Stimulated activated naive CD4-positive, alpha-beta T cell treated with Interleukin-2 at 50 U/mL for 16 hours (primary cell): Measurements from ENCODE around the gene TLCD2.
"Not testable (repeated sequence)": the region's sequence is repeated elsewhere in the genome, so short reads cannot be mapped to it uniquely, and the experiment has no call there.

Experiments
- DNase-seq: peaks from one replicate; lab custom pipeline; 2025; lab: John Stamatoyannopoulos, UW

The TLCD2 gene

GRCh38 chr17:1709971-1710806 lies at the start of gene TLCD2:
TLCD2 (minus strand) TSS chr17:1710377; CDS start chr17:1710242, 135 bp downstream.
- no peak for DNase-seq

- DNase-seq: no peak
Measured at GRCh38 chr17:1759529-1759928, 49.4 kb upstream of the TLCD2 start.

DNA sequence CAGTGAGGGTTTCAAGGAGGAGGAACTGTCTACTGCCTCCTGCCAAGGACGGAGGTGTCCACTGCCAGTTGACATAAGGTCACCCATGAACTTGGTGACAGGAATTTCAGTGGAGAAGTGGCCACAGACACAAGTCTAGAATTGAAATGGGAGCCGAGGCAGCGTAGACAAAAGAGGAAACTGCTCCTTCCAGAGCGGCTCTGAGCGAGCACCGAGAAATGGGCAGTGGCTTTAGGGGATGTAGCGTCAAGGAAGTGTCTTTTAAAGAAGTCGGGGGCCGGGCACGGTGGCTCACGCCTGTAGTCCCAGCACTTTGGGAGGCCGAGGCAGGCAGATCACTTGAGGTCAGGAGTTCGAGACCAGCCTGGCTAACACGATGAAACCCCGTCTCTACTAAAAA lies 48.6 kb upstream of the TLCD2 start:
- DNase-seq: no peak

- no peak for DNase-seq
Measured at GRCh38 chr17:1755827-1756262, 45.7 kb upstream of the TLCD2 start.

DNA sequence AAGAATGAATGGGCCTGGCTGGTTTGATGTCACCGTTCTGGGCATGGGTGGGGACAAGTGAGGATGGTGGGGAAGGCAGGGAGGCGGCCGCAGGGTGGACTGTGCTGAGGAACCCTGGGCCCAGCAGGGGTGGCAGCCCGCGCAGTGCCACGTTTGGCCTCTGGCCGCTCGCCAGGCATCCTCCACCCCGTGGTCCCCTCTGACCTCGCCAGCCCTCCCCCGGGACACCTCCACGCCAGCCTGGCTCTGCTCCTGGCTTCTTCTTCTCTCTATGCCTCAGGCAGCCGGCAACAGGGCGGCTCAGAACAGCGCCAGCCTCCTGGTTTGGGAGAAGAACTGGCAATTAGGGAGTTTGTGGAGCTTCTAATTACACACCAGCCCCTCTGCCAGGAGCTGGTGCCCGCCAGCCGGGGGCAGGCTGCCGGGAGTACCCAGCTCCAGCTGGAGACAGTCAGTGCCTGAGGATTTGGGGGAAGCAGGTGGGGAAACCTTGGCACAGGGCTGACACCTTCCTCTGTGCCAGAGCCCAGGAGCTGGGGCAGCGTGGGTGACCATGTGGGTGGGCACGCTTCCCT lies 45.2 kb upstream of the TLCD2 start:
- DNase-seq: no peak

GRCh38 chr17:1754430-1755112 lies 44.4 kb upstream of the TLCD2 start:
- no peak for DNase-seq

DNA sequence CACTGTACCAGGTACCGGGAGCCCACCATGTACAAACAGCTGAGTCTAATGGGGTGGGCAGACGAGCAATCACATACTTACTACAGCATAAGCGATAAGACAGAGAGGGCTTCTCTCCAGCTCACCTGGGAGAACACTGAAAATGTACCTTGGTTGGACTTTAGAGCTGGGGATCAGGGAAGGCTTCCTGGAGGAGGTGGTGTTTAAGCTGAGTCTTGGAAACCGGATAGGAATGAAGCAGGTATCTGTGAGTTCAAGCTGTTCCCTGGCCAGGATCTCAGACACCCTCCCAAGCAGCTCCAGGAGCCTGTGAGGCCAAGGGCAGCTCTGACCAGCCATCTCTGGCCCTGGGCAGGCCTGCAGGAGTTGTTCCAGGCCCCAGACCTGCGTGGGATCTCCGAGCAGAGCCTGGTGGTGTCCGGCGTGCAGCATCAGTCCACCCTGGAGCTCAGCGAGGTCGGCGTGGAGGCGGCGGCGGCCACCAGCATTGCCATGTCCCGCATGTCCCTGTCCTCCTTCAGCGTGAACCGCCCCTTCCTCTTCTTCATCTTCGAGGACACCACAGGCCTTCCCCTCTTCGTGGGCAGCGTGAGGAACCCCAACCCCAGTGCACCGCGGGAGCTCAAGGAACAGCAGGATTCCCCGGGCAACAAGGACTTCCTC lies 43.7 kb upstream of the TLCD2 start:
- no peak for DNase-seq

GRCh38 chr17:1752425-1753262 lies 42.5 kb upstream of the TLCD2 start:
- DNase-seq: no peak

DNA sequence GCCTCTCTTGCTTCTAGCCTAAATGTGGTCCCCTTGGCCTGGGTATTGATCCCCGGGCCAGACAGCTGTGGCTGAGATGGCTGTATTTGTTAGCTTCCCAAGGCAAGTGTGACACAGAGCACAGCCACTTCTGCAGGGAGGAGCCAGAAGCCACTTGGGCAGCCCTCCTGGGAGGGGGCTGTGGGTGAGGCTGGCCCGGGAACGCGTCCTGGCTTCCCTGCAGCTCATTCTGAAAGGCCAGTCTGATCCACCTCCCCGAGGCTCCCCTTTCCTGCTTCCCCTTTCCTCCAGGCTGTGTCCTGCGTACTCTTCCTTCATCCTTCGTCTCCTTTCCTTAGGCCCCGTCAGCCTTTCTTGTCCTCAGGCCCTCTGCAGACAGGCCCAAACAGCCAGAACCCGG lies 40.5 kb upstream of the TLCD2 start:
- DNase-seq: no peak

DNA sequence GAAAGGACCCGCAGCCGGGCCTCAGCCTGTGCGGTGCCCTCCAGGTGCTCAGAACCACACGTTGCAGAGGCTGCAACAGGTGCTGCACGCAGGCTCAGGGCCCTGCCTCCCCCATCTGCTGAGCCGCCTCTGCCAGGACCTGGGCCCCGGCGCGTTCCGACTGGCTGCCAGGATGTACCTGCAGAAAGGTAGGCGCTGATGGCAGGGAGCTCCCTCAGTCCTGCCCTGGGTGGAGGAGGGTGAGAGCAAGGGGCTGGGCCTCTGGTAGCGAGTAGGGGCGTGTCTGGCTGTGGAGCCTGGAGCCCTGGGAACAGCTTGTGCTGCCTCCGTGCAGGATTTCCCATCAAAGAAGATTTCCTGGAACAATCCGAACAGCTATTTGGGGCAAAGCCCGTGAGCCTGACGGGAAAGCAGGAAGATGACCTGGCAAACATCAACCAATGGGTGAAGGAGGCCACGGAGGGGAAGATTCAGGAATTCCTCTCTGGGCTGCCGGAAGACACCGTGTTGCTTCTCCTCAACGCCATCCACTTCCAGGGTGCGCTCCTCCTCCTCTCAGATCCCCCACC lies 36.9 kb upstream of the TLCD2 start:
- DNase-seq: no peak

DNA sequence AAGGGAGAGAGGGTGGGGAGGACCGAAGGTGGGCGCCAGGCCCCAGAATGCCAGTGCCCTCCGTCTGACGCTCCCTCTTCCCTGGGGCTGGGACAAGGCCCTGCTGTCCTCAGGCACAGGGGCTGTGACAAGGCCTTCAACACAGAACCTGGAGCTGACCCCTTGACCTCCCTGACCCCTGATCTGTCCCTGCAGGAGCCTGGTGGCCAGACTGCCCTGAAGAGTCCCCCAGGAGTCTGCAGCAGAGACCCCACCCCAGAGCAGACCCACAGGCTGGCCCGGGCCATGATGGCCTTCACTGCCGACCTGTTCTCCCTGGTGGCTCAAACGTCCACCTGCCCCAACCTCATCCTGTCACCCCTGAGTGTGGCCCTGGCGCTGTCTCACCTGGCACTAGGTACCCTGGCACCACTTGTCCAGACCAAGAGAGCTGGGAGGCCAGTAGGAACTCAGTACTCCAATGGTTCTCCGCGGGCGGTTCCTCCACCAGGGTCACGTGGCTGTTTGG lies 35.4 kb upstream of the TLCD2 start:
- no peak for DNase-seq

DNA sequence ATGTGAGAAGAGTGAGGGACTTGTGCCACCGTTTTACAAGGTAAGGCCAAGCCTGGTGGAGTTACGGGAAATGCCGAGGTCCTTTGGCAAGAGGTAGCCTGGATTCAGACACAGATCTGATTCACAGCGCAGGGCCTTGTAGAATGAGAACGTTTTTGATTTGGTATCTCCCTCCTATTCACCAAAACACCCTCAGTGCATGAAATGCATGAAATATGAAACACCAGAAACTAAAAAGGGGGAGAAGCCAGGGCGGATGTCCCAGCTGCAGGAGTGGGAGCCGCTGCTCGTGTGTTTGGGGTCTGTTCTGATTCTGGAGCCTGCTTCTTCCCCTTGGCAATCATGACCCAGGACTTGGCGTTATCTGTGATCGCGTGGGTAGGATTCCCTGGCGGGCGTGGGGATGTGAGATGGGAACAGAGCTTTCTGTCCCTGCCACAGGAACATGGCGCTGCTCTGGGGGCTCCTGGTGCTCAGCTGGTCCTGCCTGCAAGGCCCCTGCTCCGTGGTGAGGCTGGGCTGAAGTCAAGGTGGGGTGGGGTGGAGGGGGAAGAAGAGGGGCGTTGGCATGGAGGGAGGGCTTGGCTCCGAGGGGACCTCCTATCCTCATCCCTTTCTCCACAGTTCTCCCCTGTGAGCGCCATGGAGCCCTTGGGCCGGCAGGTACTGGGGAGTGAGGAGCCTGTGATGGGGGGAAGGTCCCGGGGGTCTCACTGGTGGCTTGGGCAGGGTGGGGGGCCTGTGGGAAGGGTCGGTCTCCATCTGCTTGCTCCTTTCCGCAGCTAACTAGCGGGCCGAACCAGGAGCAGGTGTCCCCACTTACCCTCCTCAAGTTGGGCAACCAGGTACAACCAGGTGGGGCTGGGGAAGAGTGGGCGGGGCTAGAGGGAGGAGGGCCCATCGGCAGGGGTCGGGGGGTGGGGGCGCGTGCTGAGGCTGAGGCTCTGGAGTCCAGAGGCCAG lies 34.7 kb upstream of the TLCD2 start:
- DNase-seq: no peak

- no peak for DNase-seq
Measured at GRCh38 chr17:1743088-1743439, 32.9 kb upstream of the TLCD2 start.

DNA sequence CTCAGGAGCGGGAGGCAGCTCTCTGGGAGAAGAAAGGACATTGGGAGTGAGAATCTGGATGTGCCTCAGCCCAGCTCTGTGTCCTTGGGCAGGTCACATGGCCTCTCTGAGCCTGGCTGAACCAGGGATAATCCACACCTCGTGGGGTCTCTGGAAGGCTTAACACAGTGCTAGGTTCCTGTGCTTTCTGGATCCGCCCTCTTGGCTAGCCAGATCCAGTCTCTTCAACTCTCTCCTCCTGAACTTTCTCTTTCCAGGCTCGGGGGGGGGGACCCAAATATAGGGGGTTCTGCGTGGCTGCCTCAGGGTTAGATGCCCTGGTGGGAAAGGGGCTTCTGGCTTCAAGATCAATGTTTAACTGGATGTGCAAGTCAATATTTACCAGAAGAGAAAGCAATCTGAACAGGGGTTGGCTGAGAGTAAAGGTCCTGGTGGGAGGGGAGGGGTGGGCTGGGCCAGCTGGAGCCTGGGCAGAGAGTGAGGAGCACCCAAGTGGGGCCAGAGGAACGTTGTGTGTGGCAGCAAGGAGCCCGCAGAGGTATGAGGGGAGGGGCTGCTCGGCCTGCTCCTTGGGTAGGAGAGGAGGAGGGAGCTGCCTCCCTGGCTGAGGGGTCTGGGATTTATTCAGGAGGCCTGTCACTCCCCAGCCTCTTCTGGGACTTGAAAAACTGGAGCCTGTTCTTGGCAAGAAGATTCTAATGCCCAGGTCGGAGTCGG lies 32.4 kb upstream of the TLCD2 start, which contains the start of gene SERPINF2:
Gene SERPINF2, plus strand, starts transcription at position 501 of the 717 bp plus-strand sequence. CDS start 2,125 bp downstream, outside the sequence.
- DNase-seq: no peak

DNA sequence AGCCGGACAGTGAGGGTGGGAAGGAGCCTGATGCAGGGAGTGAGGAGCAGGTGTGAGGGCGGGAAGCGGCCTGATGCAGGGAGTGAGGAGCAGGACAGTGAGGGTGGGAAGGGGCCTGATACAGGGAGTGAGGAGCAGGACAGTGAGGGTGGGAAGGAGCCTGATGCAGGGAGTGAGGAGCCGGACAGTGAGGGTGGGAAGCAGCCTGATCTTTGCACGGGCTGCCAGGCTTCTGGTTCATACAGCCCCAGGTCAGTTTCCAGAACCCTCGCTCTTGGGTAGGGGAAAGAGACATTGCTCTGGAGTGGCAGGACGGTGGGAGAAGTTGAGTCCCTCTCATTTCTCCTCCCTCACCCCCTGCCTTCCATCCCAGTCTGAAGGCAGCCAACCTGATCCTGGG lies 31.7 kb upstream of the TLCD2 start:
- not testable (repeated sequence) for DNase-seq

- no peak for DNase-seq
Measured at GRCh38 chr17:1737531-1738291, 27.5 kb upstream of the TLCD2 start.

GRCh38 chr17:1736348-1737281 lies 26.4 kb upstream of the TLCD2 start:
- DNase-seq: peak; percentile 54
